ENCODE measurements around the gene ADCY9. TPM values are rescaled to one million over a fixed set of nuclear protein-coding genes. Genes with fewer than 3 reads are reported as not detected.

ADCY9 gene
- polyA plus RNA-seq, 1 donor from 2014 or later: 6.3 TPM

- H2AFZ ChIP-seq (ENCODE audit: low read depth, low read length): no peak overlapping the region
- TF ChIP-seq REST (IDR thresholded peaks at IDR 0.05; ENCODE audit: borderline replicate concordance): no peak
- no peak overlapping the region for H3K4me2 ChIP-seq (ENCODE audit: low read length)
These were observed 21.2 kb upstream of the ADCY9 start for GRCh38 chr16:4137438-4137837.

DNA sequence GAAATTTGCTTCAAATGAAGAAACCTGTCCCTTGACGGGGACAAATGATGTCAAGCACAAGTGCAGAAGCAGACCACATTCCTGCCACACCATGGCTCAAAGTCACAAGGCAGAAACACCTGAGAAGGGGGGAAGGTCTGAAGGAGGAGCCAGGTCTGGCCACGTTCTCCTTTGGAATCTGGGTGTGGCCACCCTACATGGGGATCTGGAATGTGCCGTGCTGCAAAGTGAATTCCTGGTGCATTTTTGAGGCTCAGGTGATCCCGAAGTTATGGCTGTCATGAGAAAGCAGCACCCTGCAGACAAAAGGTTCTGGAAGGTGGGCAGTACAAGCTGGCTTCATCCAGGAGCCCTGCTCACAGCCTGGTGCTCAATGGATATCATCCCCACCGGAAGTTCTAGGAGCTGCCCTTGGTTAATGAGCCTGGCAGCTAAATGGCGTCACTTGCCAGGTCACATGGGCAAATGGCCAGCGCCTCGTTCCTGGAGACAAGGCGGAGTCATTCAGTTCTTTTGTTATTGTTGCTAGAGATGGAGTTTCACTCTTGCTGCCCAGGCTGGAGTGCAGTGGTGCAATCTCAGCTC, 20.1 kb upstream of the ADCY9 start:
- no peaks in the 10 kb centered on the region for H3K9me2 ChIP-seq (ENCODE audit: insufficient read depth, low read length)
- H3K27me3 ChIP-seq (ENCODE audit: insufficient read depth, low read depth, low read length): no peaks in the 10 kb centered on the region
- no peaks in the 10 kb centered on the region for H4K20me1 ChIP-seq (ENCODE audit: insufficient read depth)
- no peaks in the 10 kb centered on the region for H3K36me3 ChIP-seq (ENCODE audit: insufficient read depth, low read length)
- no peaks in the 10 kb centered on the region for H3F3A ChIP-seq (ENCODE audit: insufficient read depth, low read length, poor library complexity, severe bottlenecking)
- TF ChIP-seq, protein P1, sequence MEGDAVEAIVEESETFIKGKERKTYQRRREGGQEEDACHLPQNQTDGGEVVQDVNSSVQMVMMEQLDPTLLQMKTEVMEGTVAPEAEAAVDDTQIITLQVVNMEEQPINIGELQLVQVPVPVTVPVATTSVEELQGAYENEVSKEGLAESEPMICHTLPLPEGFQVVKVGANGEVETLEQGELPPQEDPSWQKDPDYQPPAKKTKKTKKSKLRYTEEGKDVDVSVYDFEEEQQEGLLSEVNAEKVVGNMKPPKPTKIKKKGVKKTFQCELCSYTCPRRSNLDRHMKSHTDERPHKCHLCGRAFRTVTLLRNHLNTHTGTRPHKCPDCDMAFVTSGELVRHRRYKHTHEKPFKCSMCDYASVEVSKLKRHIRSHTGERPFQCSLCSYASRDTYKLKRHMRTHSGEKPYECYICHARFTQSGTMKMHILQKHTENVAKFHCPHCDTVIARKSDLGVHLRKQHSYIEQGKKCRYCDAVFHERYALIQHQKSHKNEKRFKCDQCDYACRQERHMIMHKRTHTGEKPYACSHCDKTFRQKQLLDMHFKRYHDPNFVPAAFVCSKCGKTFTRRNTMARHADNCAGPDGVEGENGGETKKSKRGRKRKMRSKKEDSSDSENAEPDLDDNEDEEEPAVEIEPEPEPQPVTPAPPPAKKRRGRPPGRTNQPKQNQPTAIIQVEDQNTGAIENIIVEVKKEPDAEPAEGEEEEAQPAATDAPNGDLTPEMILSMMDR (IDR thresholded peaks at IDR 0.05; ENCODE audit: poor library complexity, severe bottlenecking): no peak
- TF ChIP-seq EP300 (conservative IDR thresholded peaks at IDR 0.05; ENCODE audit: poor library complexity, severe bottlenecking): no peak
- no peak for TF ChIP-seq SMC3 (conservative IDR thresholded peaks at IDR 0.05; ENCODE audit: poor library complexity)
- no peak for TF ChIP-seq RAD21 (conservative IDR thresholded peaks at IDR 0.05)
- no peak for TF ChIP-seq TAF1 (IDR thresholded peaks at IDR 0.05; ENCODE audit: low read depth)
- TF ChIP-seq POLR2AphosphoS5 (IDR thresholded peaks at IDR 0.05): no peak
- no peak for TF ChIP-seq REST (IDR thresholded peaks at IDR 0.05; ENCODE audit: borderline replicate concordance)
- no peak for TF ChIP-seq EZH2 (IDR thresholded peaks at IDR 0.05; ENCODE audit: borderline replicate concordance, insufficient read depth, low read length, poor library complexity, severe bottlenecking)
- no peak for TF ChIP-seq MXI1 (conservative IDR thresholded peaks at IDR 0.05; ENCODE audit: poor library complexity, severe bottlenecking)
- no peak overlapping the region for H2AFZ ChIP-seq (ENCODE audit: low read depth, low read length)
- no peak overlapping the region for H3K4me3 ChIP-seq (ENCODE audit: low read length)
- H3K79me2 ChIP-seq (replicated peaks; ENCODE audit: insufficient read depth, low read length): no peaks in the 10 kb centered on the region
- no peak overlapping the region for H3K4me2 ChIP-seq (ENCODE audit: low read length)
- H3K9me3 ChIP-seq (ENCODE audit: low read length): peaks cover 3% of the 10 kb centered on the region
- H3K27ac ChIP-seq (ENCODE audit: low read length): no peak overlapping the region
- no peak overlapping the region for H3K9ac ChIP-seq (ENCODE audit: low read length)

More at GRCh38 chr16:4137438-4137837, 21.2 kb upstream of the ADCY9 start:
- no peaks in the 10 kb centered on the region for H3K36me3 ChIP-seq (ENCODE audit: insufficient read depth, low read length)
- H3K9ac ChIP-seq (ENCODE audit: low read length): no peak overlapping the region
- H3F3A ChIP-seq (ENCODE audit: insufficient read depth, low read length, poor library complexity, severe bottlenecking): no peaks in the 10 kb centered on the region
- H3K9me2 ChIP-seq (ENCODE audit: insufficient read depth, low read length): no peaks in the 10 kb centered on the region
- H3K27ac ChIP-seq (ENCODE audit: low read length): no peak overlapping the region
- H3K27me3 ChIP-seq (ENCODE audit: insufficient read depth, low read depth, low read length): no peaks in the 10 kb centered on the region
- no peaks in the 10 kb centered on the region for H3K79me2 ChIP-seq (replicated peaks; ENCODE audit: insufficient read depth, low read length)
- H3K9me3 ChIP-seq (ENCODE audit: low read length): peaks cover 3% of the 10 kb centered on the region
- H3K4me3 ChIP-seq (ENCODE audit: low read length): no peak overlapping the region
- H4K20me1 ChIP-seq (ENCODE audit: insufficient read depth): no peaks in the 10 kb centered on the region

Data from neural cell (in vitro differentiated cells).